NOMO-1 treated with DMSO at 0.1 percent for 48 hours (cell line): ENCODE data around the gene STAT6.
A peak's percentile ranks its signal among the peaks of the same experiment; 100 is the strongest.

ENCODE experiments used
- DNase-seq: peaks from one replicate; lab custom pipeline; 2025; ENCODE audit not compliant: unreplicated experiment; lab: John Stamatoyannopoulos, UW

Gene STAT6

GRCh38 chr12:57146961-57147944, 36.1 kb upstream of the STAT6 start, which contains the start of gene LRP1-AS:
LRP1-AS (minus strand) TSS chr12:57147619.
- peak; percentile 22 for DNase-seq

- DNase-seq = no peak
These were observed 34.9 kb upstream of the STAT6 start for GRCh38 chr12:57146092-57146491.

GRCh38 chr12:57145460-57146059, 34.4 kb upstream of the STAT6 start:
- no peak for DNase-seq

GRCh38 chr12:57143454-57143853, 32.3 kb upstream of the STAT6 start:
- no peak for DNase-seq

GRCh38 chr12:57142727-57143126, 31.6 kb upstream of the STAT6 start:
- DNase-seq = no peak

GRCh38 chr12:57142121-57142520, 31.0 kb upstream of the STAT6 start:
- DNase-seq = no peak

GRCh38 chr12:57141249-57141648, 30.1 kb upstream of the STAT6 start:
- no peak for DNase-seq

GRCh38 chr12:57139796-57140649, 28.9 kb upstream of the STAT6 start:
- peak; percentile 61 for DNase-seq

GRCh38 chr12:57138526-57139272, 27.5 kb upstream of the STAT6 start:
- peak; percentile 37 for DNase-seq

GRCh38 chr12:57135527-57136326, 24.6 kb upstream of the STAT6 start:
- no peak for DNase-seq

GRCh38 chr12:57134949-57135348, 23.8 kb upstream of the STAT6 start:
- no peak for DNase-seq

GRCh38 chr12:57133916-57134315, 22.8 kb upstream of the STAT6 start:
- DNase-seq = no peak

GRCh38 chr12:57133013-57133569, 21.9 kb upstream of the STAT6 start:
- DNase-seq = no peak

GRCh38 chr12:57131896-57132744, 21.0 kb upstream of the STAT6 start:
- no peak for DNase-seq

- no peak for DNase-seq
These were observed 19.8 kb upstream of the STAT6 start for GRCh38 chr12:57130941-57131340.

GRCh38 chr12:57129889-57130288, 18.7 kb upstream of the STAT6 start:
- DNase-seq = peak; percentile 73

GRCh38 chr12:57129321-57129842, 18.2 kb upstream of the STAT6 start:
- no peak for DNase-seq

- no peak for DNase-seq
These were observed 17.5 kb upstream of the STAT6 start for GRCh38 chr12:57128519-57129247.
